ENCODE data around the gene ARMC8. TPM values are rescaled to one million over a fixed set of nuclear protein-coding genes. Genes with fewer than 3 reads are reported as not detected.

Gene ARMC8
- total RNA-seq, 4 donors from 2014 or later: 57.2 to 91.8 (median 59.5) TPM

DNA sequence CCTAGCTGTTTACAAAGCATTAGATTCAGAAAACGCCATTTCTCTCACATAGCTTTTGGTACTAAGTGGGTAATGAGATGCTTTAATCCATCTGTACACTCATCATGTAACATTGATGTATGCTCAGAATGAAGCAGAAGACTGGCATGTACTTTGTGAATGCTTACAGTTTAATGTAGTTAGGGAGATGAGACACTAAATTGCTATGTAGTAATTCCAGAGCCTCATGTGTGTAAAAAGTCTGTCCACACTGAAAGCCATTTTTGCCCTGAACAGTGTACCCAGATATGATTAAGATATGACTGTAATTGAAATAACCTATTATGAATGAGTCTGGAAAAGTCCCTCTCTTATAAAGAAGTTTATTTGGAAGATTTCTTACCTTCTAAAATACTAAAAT, 66.5 kb downstream of the ARMC8 start:
- Histone ChIP-seq H3K4me3 (replicated peaks in 1 of 3) (no peak overlapping the region), H3K27me3 (no peaks in the 10 kb centered on the region), H3K4me1 (no peaks in the 10 kb centered on the region), H3K36me3 (no peaks in the 10 kb centered on the region), H3K9me3 (no peaks in the 10 kb centered on the region), H3K27ac (no peak overlapping the region)
- no peak for DNase-seq
- intact Hi-C loops (cut with DNase I): no loop called here
- TF ChIP-seq, protein P1, sequence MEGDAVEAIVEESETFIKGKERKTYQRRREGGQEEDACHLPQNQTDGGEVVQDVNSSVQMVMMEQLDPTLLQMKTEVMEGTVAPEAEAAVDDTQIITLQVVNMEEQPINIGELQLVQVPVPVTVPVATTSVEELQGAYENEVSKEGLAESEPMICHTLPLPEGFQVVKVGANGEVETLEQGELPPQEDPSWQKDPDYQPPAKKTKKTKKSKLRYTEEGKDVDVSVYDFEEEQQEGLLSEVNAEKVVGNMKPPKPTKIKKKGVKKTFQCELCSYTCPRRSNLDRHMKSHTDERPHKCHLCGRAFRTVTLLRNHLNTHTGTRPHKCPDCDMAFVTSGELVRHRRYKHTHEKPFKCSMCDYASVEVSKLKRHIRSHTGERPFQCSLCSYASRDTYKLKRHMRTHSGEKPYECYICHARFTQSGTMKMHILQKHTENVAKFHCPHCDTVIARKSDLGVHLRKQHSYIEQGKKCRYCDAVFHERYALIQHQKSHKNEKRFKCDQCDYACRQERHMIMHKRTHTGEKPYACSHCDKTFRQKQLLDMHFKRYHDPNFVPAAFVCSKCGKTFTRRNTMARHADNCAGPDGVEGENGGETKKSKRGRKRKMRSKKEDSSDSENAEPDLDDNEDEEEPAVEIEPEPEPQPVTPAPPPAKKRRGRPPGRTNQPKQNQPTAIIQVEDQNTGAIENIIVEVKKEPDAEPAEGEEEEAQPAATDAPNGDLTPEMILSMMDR (IDR thresholded peaks at IDR 0.05): no peak
- TF ChIP-seq POLR2A (IDR thresholded peaks at IDR 0.05): no peak
- whole genome bisulfite sequencing, 2 donors: 94 to 97% methylated on average over 1 of the region's 1 CpG

DNA sequence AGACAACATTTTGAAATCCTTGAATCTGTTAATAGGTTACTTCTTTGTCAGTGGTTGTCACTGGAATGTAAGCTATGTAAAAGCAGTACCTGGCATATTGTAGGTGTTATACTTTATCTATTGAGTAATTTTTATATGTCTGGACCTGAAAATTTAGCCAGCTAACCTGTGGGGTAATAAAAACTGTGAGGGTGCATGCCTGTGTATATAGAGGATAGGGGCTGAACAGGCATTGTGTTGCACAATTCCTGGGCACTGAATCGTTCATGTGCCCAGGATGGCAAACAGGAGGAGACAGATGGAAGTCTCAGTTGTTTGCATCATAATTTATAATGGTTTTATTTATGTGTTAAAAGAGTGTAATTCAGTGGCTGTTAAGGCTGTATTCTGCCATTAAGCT, 67.1 kb downstream of the ARMC8 start:
- intact Hi-C loops (cut with DNase I): no loop called here
- TF ChIP-seq, protein P1 (IDR thresholded peaks at IDR 0.05): no peak
- no peak for TF ChIP-seq POLR2A (IDR thresholded peaks at IDR 0.05)
- no peak for DNase-seq
- WGBS, 2 donors: 61 to 69% methylated on average over 1 of the region's 1 CpG
- no peak overlapping the region for H3K4me3 ChIP-seq (replicated peaks in 1 of 3)
- H3K27me3 ChIP-seq: no peaks in the 10 kb centered on the region
- H3K9me3 ChIP-seq: no peaks in the 10 kb centered on the region
- peaks cover 0 to 4% of the 10 kb centered on the region in 2 donors for H3K36me3 ChIP-seq
- no peaks in the 10 kb centered on the region for H3K4me1 ChIP-seq
- H3K27ac ChIP-seq: no peak overlapping the region

DNA sequence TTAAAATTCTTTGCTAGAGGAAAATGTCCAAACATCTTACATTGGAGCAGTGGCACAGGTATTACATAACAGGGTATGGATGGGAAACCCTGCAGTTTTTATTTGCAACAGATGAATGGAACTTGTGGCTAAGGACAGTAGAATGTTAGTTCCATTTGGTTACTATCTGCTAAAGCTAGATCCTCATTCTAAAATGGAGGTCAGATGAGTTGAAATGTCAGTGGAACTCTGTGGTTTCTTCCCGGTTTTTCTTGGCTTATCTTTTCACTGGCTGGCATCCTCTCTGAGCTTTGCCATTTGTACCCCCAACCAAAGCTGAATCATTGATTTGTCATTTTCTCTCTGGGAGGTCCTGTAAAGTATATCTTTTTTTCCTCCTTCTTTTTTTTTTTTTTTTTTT, 68.9 kb downstream of the ARMC8 start:
- intact Hi-C loops (cut with DNase I): no loop called here
- H3K36me3 ChIP-seq: peaks cover 0 to 4% of the 10 kb centered on the region in 2 donors
- no peaks in the 10 kb centered on the region for H3K4me1 ChIP-seq
- H3K9me3 ChIP-seq: no peaks in the 10 kb centered on the region
- WGBS, 2 donors: 100% methylated on average over 1 of the region's 1 CpG
- H3K4me3 ChIP-seq (replicated peaks in 1 of 3): no peak overlapping the region
- H3K27me3 ChIP-seq: no peaks in the 10 kb centered on the region
- no peak for DNase-seq
- H3K27ac ChIP-seq: no peak overlapping the region
- no peak for TF ChIP-seq POLR2A (IDR thresholded peaks at IDR 0.05)
- TF ChIP-seq, protein P1 (IDR thresholded peaks at IDR 0.05): no peak

DNA sequence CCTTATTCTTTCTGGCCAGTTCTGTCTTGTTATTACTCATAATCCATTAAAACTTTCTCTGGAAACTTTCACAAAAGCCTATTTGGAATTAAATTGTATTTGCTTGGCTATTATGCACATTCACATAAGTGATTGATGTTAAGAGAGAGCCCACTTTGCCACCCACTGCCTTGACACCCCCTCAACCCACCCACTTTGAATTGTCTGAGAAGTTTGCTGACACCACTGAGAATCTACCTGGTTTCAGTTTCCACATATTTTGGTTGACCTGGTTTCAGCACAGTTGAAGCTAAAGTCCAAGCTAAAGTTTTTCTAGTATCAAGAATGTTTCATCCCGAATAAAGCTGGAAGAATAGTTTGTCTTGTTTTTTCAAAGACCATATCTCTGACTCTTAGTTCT, 70.9 kb downstream of the ARMC8 start:
- WGBS, 2 donors: 88 to 91% methylated on average over 1 of the region's 1 CpG
- Histone ChIP-seq H3K9me3 (no peaks in the 10 kb centered on the region), H3K27me3 (no peaks in the 10 kb centered on the region), H3K27ac (no peak overlapping the region), H3K4me1 (no peaks in the 10 kb centered on the region), H3K4me3 (replicated peaks in 1 of 3) (no peak overlapping the region), H3K36me3 (peaks cover 0 to 4% of the 10 kb centered on the region in 2 donors)
- DNase-seq: no peak
- intact Hi-C loops (cut with DNase I): no loop called here
- no peak for TF ChIP-seq POLR2A (IDR thresholded peaks at IDR 0.05)
- TF ChIP-seq, protein P1 (IDR thresholded peaks at IDR 0.05): no peak

DNA sequence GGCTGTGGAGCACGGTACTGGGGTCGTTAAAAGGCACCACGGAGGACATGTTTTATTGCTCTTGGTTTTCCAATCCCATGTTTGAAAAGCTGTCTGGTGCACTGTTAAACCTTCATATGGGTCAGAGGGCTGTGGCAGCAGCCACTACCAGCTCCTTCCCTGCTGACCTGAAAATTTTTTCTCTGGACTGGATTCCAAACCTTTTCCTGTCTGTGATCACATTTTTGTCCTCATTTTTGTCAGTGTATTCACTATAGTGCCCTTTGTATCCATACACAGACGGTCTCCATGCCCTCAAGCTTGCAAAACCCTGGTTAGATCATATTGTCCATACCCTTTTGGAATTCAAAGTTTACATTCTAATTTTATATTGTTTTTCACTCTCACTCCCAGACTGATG, 72.0 kb downstream of the ARMC8 start:
- Histone ChIP-seq H3K27me3 (no peaks in the 10 kb centered on the region), H3K36me3 (peaks cover 0 to 4% of the 10 kb centered on the region in 2 donors), H3K4me3 (replicated peaks in 1 of 3) (no peak overlapping the region), H3K9me3 (no peaks in the 10 kb centered on the region), H3K4me1 (no peaks in the 10 kb centered on the region), H3K27ac (no peak overlapping the region)
- WGBS, 2 donors: 91 to 96% methylated on average over 4 of the region's 4 CpGs
- DNase-seq: no peak
- TF ChIP-seq, protein P1 (IDR thresholded peaks at IDR 0.05): no peak
- no peak for TF ChIP-seq POLR2A (IDR thresholded peaks at IDR 0.05)
- intact Hi-C loops (cut with DNase I): no loop called here
